Dedifferentiated amniotic fluid mesenchymal stem cell (primary cell): ENCODE measurements around the gene SLMAP.

Experiments used
- DNase-seq: peaks from one replicate; pipeline ENCODE4 v3.0.0-alpha.2; 2016; ENCODE audit errors: extremely low spot score

The SLMAP gene

DNA sequence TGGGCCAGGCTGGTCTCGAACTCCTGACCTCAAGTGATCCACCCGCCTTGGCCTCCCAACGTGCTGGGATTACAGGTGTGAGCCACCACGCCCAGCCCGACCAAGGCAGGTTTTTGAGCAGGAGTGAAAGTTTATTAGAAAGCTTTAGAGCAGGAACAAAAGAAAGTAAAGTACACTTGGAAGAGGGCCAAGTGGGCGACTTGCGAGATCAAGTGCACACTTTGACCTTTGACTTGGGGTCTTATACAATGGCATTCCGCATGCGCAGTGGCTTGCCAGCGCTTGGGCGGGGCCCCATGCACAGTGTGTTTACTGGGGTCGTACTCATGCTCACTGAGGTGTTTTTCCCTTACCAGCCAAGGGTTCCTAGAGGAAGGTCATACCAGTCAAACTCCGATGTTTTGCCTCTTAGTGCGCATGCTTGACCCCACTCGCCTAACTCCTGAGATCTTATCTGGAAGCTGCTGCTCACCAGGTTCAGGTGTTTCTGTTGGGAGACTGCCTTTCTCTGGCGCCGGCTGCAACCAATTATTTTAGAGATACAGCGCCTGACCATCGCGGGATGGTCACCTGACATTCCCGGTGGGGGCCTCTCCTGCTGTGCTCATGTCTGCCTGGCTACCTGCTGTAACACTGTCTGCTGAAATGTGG, 205.2 kb downstream of the SLMAP start:
- no peak for DNase-seq

DNA sequence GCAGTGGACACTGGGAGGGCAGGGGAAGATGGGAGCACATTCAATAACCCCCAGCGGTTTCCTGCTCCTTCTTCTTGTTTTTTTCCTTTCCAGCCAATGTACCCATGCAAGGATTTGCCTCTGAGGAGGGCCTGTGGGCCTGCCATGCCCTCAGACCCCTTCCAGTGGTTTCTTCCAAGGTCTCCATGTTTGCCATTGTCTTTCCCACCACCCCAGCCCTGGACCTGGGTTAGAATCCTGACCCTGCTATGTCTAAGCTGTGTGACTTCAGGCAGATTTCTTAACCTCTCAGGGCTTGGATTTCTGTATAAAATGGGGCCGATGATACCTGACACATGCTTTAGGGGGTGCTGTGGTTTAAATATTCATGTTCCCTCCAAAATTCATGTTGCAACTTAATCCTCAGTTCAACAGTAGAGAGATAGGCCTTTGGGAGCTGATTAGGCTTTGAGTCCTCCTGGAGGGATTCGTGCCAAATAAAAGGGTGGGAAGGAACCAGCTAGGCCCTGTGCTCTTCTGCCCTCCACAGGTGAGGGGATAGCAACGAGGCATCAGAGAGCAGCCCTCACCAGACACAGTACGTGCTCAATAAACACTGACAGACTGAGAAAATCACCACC, 205.8 kb downstream of the SLMAP start:
- peak; percentile 29 for DNase-seq

DNA sequence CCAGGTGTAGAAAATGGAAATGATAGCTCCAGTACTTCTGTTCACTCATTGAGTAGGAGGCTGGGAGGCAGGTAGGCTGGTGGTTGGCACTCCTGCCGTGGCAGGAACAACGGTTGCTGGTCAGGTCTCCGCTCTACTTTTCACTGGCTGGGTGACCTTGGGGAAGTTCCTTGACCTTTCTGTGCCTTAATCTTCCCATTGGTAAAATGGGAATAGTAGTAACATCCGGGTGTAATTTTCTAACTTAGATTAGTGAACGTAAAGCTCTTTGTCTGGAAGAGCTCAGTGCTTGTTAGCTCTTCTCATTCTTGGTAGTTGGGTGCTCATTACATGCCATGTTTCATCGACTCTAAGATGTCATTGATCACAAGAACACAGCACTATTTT, 206.3 kb downstream of the SLMAP start:
- no peak for DNase-seq

DNA sequence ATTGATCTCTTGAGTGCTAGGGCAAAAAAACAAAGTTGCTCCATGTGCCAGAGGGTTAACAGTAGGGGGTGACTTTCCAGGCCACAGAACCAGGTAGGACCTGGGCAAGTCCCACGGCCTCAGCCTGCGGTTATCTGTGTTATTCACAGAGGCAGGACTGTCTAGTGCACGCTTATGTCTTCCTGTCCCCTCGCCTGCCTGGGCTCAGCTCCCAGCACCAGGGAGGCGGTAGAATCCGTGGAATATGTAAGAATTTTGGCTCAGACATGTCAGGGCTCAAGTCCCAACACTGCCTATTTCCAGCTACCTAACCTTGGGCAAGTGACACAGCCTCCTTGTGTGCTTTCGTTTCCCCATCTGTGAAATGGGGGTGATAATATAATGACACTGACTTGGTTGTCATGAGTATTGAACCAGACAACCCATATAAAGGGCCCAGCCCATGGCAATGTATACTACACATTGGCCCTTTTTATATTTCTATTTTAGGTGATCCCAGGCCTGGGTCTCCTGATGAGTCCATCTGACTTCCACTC, 207.8 kb downstream of the SLMAP start:
- no peak for DNase-seq

DNA sequence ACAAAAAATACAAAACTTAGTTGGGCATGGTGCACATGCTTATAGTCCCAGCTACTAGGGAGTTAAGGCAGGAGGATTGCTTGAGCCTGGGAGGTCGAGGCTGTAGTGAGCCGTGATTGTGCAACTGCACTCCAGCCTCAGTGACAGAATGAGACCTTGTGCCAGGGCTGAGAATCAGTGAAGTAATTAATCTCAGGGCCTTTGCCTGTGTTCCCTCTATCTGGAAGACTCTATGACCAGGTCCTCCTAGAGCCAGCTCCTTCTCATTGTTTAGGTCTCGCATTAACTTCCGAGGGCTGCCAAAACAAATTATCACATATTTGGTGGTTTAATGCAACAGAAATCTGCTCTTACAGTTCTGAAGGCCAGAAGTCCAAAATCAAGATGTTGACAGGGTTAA, 210.7 kb downstream of the SLMAP start:
- DNase-seq: no peak

DNA sequence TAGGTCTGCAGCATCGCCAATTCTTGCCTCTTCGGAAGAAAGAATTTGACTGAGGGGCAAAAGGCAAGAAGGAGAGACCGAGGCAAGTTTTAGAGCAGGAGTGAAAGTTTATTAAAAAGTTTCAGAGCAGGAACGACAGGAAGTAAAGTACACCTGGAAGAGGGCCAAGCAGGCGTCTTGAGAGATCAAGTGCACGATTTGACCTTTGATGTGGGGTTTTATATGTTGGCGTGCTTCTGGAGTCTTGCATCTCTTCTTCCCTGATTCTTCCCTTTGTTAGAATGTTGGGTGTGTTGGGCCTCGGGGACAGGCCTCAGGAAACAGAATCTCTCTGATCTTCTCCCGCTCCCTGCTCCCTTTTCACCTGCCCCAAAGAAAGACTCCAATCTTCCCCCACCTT, 211.5 kb downstream of the SLMAP start:
- no peak for DNase-seq

DNA sequence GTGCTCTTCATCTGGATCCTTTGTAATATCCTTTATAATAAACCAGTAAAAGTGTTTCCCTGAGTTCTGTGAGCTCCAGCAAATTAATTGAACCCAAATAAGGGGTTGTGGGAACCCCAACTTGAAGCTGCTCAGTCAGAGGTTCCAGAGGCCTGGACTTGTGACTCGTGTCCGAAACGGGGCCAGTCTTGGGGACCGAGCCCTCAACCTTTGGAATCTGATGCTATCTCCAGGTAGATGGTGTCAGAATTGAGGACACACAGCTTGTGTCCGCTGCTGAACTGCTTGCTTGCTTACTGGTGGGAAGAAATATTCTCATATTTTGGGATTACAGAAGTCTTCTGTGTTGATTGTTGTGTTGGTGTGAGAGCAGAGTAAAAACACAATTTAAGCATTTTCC, 212.4 kb downstream of the SLMAP start:
- DNase-seq: no peak

DNA sequence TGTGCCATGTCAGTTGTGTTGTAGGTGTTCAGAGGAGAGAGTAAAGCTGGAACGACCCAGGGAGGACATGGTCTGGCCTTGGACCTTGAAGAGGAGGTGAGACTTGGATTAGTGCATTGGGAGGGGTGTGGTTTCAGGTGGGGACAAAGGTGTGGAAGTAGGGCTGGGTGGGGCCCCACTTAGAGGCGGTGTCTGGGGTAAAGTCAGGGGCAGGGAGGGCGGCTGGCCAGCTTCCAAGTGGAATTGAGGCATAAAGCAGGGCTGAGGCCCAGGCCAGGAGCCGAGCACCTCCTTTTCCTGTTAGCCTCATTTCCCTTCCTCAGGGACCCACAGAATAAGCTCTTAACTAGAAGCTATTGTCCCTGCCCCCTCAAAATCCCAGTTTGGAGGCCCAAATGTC, 215.9 kb downstream of the SLMAP start:
- no peak for DNase-seq

DNA sequence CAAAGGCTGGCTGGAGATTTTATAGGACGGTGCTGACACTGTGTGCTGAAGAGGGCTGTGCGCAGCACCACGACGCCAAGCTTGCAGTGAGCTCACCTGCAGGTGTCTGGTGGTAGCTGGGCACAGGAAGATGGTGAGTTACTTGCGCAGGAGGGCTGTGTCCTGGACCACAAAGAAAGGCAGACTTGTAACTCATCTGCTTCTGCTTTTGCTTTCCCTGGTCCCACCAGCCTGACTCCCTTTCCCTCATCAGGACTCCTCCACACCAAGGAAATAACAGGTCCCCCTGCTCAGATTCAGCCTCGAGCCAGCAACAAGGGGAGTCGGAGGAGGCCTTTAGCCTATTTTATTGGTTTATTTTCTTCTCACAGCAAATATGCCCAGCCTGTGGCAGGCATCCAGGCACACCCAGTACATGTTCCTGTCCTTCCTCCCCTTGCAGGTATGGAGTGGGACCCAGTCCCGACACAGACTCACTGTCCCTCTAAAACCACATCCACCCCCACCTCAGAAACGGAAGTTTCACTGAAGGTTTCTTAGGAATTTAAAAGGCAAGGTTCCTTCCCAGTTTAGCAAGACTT, 216.5 kb downstream of the SLMAP start:
- no peak for DNase-seq

DNA sequence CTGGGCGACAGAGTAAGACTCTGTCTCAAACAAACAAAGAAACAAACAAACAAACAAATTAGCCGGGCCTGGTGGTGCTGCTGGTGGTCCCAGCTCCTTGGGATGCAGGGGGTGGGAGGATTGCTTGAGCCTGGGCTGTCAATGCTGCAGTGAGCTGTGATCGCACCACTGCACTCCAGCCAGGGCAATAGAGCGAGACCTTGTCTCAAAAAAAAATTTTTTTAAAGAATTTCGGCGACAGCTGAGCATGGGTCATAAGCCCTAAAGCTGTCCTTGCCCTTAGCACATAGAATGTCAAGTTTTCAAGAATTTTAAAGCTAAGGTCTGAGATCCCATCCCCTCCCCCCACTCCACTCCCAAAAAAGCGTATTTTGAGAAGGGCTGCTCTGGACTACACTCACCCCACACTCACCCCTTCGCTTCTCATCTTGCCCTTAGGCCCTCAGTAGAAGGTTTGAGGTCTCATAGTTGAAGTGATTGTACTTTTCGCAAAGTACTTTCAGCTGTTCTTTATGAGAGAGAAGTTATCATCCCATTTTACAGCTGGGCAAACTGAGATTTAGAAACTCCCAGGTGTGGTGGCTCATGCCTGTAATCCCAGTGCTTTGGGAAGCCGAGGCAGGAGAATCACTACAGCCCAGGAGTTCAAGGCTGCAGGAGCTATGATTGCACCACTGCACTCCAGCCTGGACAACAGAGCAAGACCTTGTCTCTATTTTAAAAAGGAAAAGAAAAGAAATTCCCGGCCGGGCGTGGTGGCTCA, 217.8 kb downstream of the SLMAP start:
- no peak for DNase-seq

DNA sequence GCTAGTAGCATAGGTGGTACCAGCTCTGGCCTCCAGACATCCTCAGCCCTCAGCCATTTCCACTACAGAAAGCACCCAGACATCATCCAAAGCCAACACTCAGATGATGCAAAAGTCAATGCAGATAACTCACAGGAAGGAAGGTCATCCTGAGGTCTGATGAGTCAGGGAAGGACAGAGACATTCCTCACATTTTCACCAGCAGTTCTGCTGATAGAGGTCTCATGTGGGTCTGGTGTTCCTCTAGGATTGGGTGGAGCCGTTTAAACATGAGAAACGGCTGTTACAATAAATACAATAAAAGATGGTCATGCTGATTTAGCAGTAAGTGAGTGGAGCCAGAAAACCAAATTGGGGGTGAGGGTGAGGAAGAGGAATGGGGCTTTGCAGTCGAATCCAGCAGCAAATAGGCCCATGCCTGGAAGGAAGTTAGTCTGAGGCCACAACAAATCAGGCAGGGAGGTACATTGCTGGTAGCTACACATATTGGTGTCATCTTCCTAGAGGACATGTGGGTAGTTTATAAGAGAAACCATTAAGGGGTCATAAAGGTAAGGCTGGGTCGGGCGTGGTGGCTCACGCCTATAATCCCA, 218.8 kb downstream of the SLMAP start:
- DNase-seq: peak; percentile 72

DNA sequence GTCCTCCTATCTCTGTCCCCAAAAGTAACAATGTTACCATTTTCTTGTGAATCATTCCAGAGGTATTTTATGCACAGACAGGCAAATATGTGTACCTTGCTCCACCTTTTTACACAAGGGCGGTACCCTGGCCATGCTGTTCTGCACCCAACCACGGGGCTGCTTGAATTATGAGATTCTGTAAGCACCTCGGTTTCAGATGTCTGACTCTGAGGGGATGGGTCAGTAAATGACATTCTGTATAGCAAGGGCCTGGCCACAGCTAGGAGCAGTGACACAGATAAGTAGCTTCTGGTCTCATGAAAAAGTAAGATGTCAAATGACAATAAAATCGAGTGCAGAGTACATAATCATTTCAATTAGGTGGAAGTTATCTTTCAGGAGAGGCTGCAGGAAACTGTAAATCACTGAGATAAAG, 221.7 kb downstream of the SLMAP start:
- no peak for DNase-seq

DNA sequence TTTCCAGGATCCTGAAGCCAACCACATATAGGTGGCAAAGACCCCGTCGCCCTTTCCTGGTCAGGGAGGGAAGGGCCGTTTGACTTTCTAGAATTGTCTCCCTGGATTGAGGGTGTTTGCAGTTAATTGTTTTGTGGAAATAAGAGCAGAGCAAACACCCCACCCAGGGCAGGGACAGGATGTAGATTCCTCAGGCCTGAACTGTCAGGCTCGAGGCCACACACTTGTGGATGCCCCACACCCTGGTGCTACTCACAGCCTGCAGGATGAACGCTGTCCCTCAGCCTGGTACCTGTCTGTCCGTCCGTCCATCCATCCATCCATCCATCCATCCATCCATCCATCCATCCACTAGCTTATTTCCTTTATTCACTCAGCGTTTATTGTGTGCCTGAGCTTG, 222.2 kb downstream of the SLMAP start:
- DNase-seq: no peak
